ENCODE data around the gene VPS37C. TPM values are rescaled to one million over a fixed set of nuclear protein-coding genes. Genes with fewer than 3 reads are reported as not detected.

Gene VPS37C
- total RNA-seq, 4 donors from 2014 or later, result 19.6 to 27.6 (median 26.7) TPM

GRCh38 chr11:61149624-61150615 lies 11.3 kb downstream of the VPS37C start:
- DNase-seq (ENCODE audit: low spot score in 2 of 2), result no peak
- TF ChIP-seq POLR2A (IDR thresholded peaks at IDR 0.05) (no peak), CTCF (IDR thresholded peaks at IDR 0.05) (no peak)
- intact Hi-C loops (cut with DNase I; ENCODE audit: low total_unique reads), result loop anchor here (10.0 kb wide), 1 partner anchor 1695 kb away; no protein-coding TSS in a partner anchor
- H3K4me3 ChIP-seq (ENCODE audit: low read depth, poor library complexity, severe bottlenecking), result no peak overlapping the region
- 35 to 40% methylated on average over 13 of the region's 13 CpGs for WGBS, 2 donors

- no peak for DNase-seq (ENCODE audit: low spot score in 2 of 2)
- TF ChIP-seq CTCF (IDR thresholded peaks at IDR 0.05), result no peak
- no peak for TF ChIP-seq POLR2A (IDR thresholded peaks at IDR 0.05)
- intact Hi-C loops (cut with DNase I; ENCODE audit: low total_unique reads), result no loop called here
- 70 to 72% methylated on average over 11 of the region's 11 CpGs for WGBS, 2 donors
- H3K4me3 ChIP-seq (ENCODE audit: low read depth, poor library complexity, severe bottlenecking), result no peak overlapping the region
These were observed 13.2 kb downstream of the VPS37C start for GRCh38 chr11:61147791-61148620.

- 71 to 73% methylated on average over 10 of the region's 10 CpGs for WGBS, 2 donors
- no peak for TF ChIP-seq CTCF (IDR thresholded peaks at IDR 0.05)
- TF ChIP-seq POLR2A (IDR thresholded peaks at IDR 0.05), result no peak
- no peak overlapping the region for H3K4me3 ChIP-seq (ENCODE audit: low read depth, poor library complexity, severe bottlenecking)
- no peak for DNase-seq (ENCODE audit: low spot score in 2 of 2)
- intact Hi-C loops (cut with DNase I; ENCODE audit: low total_unique reads), result no loop called here
These were observed 14.0 kb downstream of the VPS37C start for GRCh38 chr11:61147271-61147670.

GRCh38 chr11:61146416-61146815 lies 14.8 kb downstream of the VPS37C start:
- no peak for TF ChIP-seq CTCF (IDR thresholded peaks at IDR 0.05)
- no peak for TF ChIP-seq POLR2A (IDR thresholded peaks at IDR 0.05)
- intact Hi-C loops (cut with DNase I; ENCODE audit: low total_unique reads), result no loop called here

GRCh38 chr11:61145228-61146005 lies 15.8 kb downstream of the VPS37C start:
- no peak for TF ChIP-seq CTCF (IDR thresholded peaks at IDR 0.05)
- TF ChIP-seq POLR2A (IDR thresholded peaks at IDR 0.05), result no peak
- intact Hi-C loops (cut with DNase I; ENCODE audit: low total_unique reads), result no loop called here
- WGBS, 2 donors, result 85 to 89% methylated on average over 17 of the region's 17 CpGs

More at GRCh38 chr11:61146416-61146815, 14.8 kb downstream of the VPS37C start:
- DNase-seq (ENCODE audit: low spot score in 2 of 2), result no peak
- H3K4me3 ChIP-seq (ENCODE audit: low read depth, poor library complexity, severe bottlenecking), result no peak overlapping the region
- 81 to 89% methylated on average over 9 of the region's 9 CpGs for WGBS, 2 donors

More at GRCh38 chr11:61145228-61146005, 15.8 kb downstream of the VPS37C start:
- no peak for DNase-seq (ENCODE audit: low spot score in 2 of 2)
- no peak overlapping the region for H3K4me3 ChIP-seq (ENCODE audit: low read depth, poor library complexity, severe bottlenecking)
